IPS-15b (cell line): ENCODE data around the gene FNDC3B.

Experiments used
- H3K27me3 ChIP-seq: one replicate; pipeline ENCODE4 v1.6.1; 2013; ENCODE audit warnings: low read length; ENCODE audit not compliant: control insufficient read depth, insufficient read depth
- H3K36me3 ChIP-seq: one replicate; pipeline ENCODE4 v1.6.1; 2013; ENCODE audit warnings: low read length; ENCODE audit not compliant: control insufficient read depth, insufficient read depth
- H3K4me1 ChIP-seq: one replicate; pipeline ENCODE4 v1.6.1; 2013; ENCODE audit warnings: mild to moderate bottlenecking, low read length; ENCODE audit not compliant: control insufficient read depth, insufficient read depth
- H3K4me3 ChIP-seq: one replicate; pipeline ENCODE4 v1.5.1; 2013; ENCODE audit warnings: low read depth, low read length
- H3K9ac ChIP-seq: one replicate; pipeline ENCODE4 v1.6.1; 2013; ENCODE audit warnings: low read depth, mild to moderate bottlenecking, low read length
- H3K9me3 ChIP-seq: one replicate; pipeline ENCODE4 v1.6.1; 2013; ENCODE audit warnings: mild to moderate bottlenecking, low read length; ENCODE audit not compliant: control insufficient read depth, insufficient read depth

Gene FNDC3B

DNA sequence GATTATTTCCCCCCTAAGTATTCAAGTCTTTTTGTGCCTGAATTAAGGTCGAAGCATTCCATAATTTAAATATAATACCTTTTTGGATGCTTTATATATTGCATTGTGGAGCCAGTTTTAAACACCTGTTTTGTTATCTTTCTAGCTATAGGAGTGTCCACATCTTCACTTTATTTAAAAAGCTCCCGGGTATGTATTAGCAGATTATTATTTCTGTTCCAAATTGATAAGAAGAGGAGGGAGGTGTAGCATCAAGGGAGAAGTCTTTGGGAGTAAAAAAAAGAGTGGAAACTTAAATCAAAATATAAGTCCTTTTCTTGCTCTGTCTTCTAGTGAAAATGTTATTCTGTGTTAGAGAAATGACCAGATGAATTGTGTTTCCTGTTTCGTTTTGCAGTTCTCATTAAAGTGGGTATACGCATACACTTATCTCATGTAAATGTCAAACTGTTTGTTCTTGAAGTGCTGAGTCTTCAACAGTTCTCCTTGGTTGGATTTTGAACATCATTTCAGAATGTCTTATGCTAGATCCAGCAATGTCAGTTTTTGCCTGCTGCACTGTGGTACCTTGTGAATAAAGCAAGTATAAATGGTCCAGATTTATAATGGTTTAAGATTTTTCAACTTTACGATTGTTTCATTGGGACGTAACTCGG lies 105.8 kb downstream of the FNDC3B start:
- H3K9ac ChIP-seq: no peak overlapping the region
- H3K4me3 ChIP-seq: no peak overlapping the region
- H3K4me1 ChIP-seq: peaks cover 25% of the 10 kb centered on the region

DNA sequence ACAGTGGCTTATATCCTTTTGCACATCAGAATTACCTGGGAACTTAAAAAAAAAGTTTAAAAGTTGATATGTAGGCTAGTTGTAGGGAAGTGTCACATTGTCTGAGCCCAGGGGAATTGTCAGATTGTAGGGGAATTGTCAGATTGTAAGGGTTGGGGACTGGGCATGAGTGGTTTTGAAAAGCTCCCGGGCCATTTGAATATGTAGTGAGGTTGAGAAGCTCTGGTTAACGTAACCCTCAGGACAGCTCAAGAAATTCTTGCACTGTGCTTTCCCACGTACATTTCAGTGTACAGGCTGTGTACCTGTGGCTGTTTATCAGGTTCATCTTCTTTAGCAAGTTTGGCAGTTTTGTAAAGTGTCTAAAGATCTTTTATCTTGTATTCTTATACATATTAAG lies 107.0 kb downstream of the FNDC3B start:
- Histone ChIP-seq H3K36me3 (no peaks in the 10 kb centered on the region), H3K27me3 (no peaks in the 10 kb centered on the region), H3K9ac (no peak overlapping the region), H3K4me1 (peaks cover 16% of the 10 kb centered on the region), H3K9me3 (no peaks in the 10 kb centered on the region), H3K4me3 (no peak overlapping the region)

More for the DNA sequence above, 105.8 kb downstream of the FNDC3B start:
- Histone ChIP-seq H3K9me3 (no peaks in the 10 kb centered on the region), H3K27me3 (no peaks in the 10 kb centered on the region), H3K36me3 (no peaks in the 10 kb centered on the region)

DNA sequence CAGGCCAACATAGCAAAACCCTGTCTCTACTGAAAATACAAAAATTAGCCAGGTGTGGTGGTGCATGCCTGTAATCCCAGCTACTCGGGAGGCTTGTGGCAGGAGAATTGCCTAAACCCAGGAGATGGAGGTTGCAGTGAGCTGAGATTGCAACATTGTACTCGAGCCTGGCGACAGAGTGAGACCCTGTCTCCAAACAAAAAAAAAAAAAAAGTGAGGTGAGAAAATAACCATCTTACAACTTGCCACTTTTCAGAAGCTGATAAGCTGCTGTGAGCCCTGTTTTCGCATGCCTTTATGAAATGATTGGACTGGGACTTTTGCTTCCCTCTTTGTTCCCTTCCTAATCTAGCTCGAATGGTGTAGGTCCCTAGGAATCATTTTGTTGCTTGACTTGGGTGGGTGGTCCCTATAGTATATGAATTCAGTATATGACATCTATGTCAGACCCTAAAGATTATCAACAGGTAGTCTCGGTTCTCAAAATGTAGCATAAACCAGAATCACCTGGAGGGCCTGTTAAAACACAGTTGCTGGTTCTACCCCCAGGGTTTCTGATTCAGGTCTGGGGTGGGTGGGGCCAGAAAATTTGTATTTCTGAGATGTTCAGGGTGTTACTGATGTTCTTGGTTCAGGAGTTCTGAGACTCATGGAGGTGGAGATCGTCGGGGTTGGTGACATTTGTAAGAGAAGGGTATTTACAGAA lies 107.9 kb downstream of the FNDC3B start:
- Histone ChIP-seq H3K27me3 (no peaks in the 10 kb centered on the region), H3K9ac (no peak overlapping the region), H3K36me3 (no peaks in the 10 kb centered on the region), H3K9me3 (no peaks in the 10 kb centered on the region), H3K4me1 (peaks cover 15% of the 10 kb centered on the region), H3K4me3 (no peak overlapping the region)

DNA sequence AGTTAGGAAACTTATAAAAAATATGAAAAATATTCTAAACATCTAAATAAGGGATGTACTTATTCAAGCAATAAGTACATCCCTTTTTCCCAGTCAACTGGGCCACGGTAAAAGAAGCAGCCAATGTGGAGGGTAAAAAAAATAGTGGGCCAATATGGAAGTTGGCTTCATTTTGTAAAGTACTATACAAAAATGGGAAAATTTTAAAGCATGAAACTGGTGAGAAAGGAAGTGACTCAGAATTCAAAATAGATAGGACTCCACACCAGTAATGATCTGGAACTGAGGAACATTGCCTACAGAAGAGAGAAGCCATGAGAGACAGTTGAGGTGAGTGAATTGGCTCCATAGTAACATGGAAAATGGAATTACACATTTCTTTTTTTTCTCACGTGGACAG lies 108.9 kb downstream of the FNDC3B start:
- Histone ChIP-seq H3K9me3 (no peaks in the 10 kb centered on the region), H3K4me3 (no peak overlapping the region), H3K27me3 (no peaks in the 10 kb centered on the region), H3K4me1 (peaks cover 8% of the 10 kb centered on the region), H3K9ac (no peak overlapping the region), H3K36me3 (no peaks in the 10 kb centered on the region)

DNA sequence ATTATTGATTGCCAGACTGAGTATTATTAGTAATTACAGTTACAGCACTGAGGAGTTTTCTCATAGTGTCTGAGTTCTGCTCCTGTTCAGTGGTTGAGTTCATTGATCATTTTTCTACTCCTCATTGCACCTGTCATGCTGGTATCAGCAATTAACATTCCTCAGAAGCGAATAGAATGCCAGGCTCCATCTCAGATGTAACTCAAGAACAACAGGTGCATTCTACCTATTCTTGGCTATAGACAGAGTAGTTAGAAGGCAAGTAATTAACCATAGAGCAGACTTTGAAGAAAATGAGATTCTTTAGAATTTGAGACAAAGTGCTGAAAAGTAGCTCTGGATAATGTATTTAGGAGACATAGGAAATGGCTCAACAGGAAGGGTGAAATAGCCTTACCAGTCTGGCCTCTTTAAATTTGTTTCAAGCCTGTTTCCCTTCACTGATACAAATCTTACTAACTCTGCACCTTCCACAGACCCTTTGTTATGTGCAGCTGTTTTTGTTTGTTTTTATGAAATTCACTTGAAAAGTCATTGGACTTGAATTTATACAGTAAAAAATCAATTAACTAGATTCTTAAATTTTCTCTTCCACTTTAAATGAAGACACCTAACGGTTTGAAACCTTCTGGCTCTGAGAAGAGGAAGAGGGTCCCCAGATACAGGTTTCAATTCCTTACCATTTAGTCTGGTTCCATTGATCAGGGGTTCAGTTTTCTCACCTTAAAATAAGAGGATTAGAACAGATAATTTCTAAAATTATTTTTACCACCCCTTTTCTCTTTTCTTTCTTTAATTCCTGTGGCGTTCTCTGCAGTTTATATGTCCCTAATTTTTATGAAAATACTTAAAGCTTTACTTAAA lies 109.6 kb downstream of the FNDC3B start:
- Histone ChIP-seq H3K9me3 (no peaks in the 10 kb centered on the region), H3K4me1 (peaks cover 15% of the 10 kb centered on the region), H3K27me3 (no peaks in the 10 kb centered on the region), H3K4me3 (no peak overlapping the region), H3K9ac (no peak overlapping the region), H3K36me3 (no peaks in the 10 kb centered on the region)

DNA sequence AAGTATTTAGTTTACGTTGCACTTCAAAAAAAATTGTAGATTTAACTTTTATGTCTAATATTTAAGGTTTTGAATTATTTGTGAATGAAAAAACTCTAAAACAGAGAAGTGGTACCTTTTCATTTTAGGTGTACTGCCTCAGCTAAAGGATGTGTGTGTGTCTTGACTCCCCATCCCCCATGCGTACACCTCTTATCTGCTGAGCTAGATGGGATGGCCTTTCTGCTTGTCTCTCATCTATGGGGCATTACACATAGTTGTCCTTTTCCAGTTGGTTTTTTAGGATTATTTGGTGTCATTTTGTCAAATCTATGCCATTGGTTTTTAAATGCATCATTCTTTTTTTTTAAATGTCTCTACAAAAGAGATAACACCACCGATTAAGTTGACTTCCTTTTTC lies 110.9 kb downstream of the FNDC3B start:
- H3K27me3 ChIP-seq: no peaks in the 10 kb centered on the region

DNA sequence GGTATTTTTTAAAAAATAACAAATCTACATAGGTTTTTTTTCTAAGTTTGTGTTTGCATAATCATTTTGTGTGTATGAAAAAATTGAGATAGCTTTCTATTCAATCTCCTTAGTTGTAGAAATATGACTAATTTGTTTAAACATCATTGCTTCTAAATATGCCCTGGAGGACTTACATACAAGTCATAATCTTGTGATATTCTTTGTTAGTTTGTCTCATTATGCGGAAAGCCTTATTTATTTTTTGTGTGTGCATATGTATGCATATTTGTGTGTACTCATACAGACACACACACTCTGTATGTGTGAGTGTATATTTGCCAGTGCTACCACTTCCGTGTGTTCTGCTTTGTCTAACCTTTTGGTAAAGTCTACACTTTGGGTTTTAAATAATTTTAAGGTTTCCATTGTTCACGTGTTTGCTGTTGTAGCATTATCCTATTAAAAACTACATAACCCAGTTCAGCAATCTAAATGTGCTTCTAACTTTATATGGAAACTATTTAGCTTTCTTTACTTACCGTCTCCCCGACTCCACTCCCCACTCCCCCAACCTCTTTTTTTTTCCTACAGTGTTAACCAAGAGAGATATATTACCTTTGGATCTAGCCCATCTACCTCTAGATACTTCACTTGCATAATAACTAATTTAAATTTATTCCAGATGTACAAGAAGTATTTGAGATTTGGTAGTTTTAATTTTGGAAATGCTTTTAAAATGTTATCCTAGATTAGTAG lies 111.7 kb downstream of the FNDC3B start:
- H3K4me3 ChIP-seq: no peak overlapping the region
- H3K36me3 ChIP-seq: no peaks in the 10 kb centered on the region
- H3K9ac ChIP-seq: no peak overlapping the region
- H3K27me3 ChIP-seq: no peaks in the 10 kb centered on the region
- H3K4me1 ChIP-seq: peaks cover 25% of the 10 kb centered on the region
- H3K9me3 ChIP-seq: no peaks in the 10 kb centered on the region

More for the DNA sequence above, 110.9 kb downstream of the FNDC3B start:
- H3K36me3 ChIP-seq: no peaks in the 10 kb centered on the region
- H3K4me3 ChIP-seq: no peak overlapping the region
- no peaks in the 10 kb centered on the region for H3K9me3 ChIP-seq
- peaks cover 21% of the 10 kb centered on the region for H3K4me1 ChIP-seq
- H3K9ac ChIP-seq: no peak overlapping the region

DNA sequence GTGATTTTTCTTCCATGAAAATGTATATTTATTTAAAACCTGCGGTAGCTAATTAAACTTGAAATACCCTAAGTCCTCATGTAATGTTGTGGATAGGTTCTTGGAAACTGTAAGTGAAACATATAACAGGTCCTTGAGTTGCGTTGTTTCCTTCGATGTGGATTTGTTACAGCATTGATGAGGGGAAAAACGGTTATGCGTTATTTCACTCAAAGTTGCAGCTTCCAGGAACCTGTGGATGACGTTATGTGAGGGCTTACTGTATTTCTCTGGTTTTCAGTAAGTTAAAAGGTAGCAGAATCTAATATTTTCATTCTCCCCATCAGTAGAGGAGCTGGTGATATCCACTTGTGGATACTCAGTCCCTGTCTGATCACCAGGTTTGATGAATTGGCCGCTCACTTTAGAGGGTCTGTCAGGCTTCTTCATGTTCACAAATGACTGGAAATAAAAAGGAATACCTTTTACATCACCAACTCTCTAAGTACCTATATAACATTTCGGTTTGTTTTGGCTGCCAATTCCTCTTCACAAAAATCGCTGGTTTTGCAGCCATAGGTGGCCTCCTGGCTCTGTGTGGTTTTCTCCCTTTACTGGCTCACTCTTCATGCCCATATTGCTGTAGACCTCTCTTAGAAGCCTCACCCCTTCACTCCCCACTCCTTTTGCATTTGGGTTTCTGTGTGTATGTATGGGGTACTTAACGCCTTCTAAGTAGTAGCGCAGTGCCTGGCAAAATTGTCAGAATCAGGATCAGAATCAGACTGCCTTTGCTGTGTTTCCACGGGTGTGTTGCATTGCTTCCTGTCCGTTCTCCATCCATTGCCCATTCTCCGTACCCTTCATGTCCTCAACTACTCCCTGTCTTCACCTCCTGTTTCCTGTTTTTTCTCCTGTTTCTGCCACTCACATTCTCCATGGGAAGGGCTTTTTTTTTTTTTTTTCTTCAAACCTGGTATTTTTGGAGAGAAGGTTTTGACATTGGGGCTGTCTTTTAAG lies 112.6 kb downstream of the FNDC3B start:
- H3K9me3 ChIP-seq: no peaks in the 10 kb centered on the region
- H3K36me3 ChIP-seq: no peaks in the 10 kb centered on the region
- H3K4me3 ChIP-seq: no peak overlapping the region
- no peak overlapping the region for H3K9ac ChIP-seq
- H3K4me1 ChIP-seq: peaks cover 30% of the 10 kb centered on the region
- no peaks in the 10 kb centered on the region for H3K27me3 ChIP-seq

DNA sequence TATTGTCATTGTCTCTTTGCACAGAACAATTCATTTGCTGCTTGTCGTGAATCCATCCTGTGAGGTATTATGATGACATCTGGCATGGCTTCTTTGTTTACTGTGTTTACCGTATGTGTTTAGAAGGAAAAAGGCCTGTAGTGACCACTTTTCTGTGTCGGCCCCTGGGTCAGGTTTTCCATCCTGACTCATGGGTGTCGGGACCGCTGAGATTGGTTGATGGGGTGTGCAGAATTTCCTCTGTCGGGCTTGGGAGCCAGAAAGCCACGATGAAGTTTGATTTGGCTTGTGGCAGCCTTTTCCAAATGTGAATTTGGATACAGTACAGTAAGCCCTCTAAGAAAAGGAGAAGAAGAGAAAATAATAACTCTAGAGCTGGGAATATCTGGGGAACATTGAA lies 113.5 kb downstream of the FNDC3B start:
- Histone ChIP-seq H3K9ac (no peak overlapping the region), H3K4me3 (no peak overlapping the region), H3K4me1 (peaks cover 32% of the 10 kb centered on the region), H3K9me3 (no peaks in the 10 kb centered on the region), H3K27me3 (no peaks in the 10 kb centered on the region), H3K36me3 (no peaks in the 10 kb centered on the region)

DNA sequence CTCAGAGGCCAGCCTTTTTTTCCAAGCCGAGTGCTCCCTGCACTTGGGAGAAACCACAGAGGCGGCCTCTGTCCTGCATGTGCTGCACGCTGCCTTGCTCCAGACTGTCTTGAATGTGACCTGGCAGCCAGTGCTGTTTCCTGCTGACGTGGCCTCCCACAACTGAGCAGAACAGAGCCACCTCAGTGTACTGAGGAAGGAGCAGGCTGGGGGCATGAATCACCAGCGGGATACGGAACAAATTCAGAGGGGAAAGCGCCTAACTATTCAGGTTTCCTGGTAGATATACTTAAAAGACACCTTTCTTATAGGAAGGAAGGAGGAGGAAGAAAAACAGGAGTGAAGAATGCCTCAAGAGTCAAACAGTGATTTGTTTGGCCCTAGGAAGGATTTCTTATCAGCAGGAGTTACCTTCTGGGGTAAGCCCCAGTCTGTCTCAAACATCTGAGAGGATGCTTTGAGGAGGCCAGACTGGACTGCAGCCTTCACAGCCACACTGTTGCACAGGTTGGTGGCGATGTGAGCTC lies 114.0 kb downstream of the FNDC3B start:
- Histone ChIP-seq H3K27me3 (no peaks in the 10 kb centered on the region), H3K36me3 (no peaks in the 10 kb centered on the region), H3K4me1 (peaks cover 37% of the 10 kb centered on the region), H3K9me3 (no peaks in the 10 kb centered on the region), H3K9ac (no peak overlapping the region), H3K4me3 (no peak overlapping the region)
